Mesodermal cell (in vitro differentiated cells): ENCODE results near the gene CYBA.
"Not testable (repeated sequence)": the region's sequence is repeated elsewhere in the genome, so short reads cannot be mapped to it uniquely, and the experiment has no call there.

Experiments used
- H3K27ac ChIP-seq: 2 replicates; pipeline ENCODE4 v1.7.0; 2013; ENCODE audit warnings: mild to moderate bottlenecking, low read depth, low read length, moderate library complexity; ENCODE audit not compliant: severe bottlenecking
- H3K36me3 ChIP-seq: 2 replicates; pipeline ENCODE4 v1.7.1; 2013; ENCODE audit warnings: mild to moderate bottlenecking, low read length, moderate library complexity; ENCODE audit not compliant: control insufficient read depth, insufficient read depth
- H3K4me1 ChIP-seq: one replicate; pipeline ENCODE4 v1.7.1; 2013; ENCODE audit warnings: mild to moderate bottlenecking, low read length; ENCODE audit not compliant: insufficient read depth, control insufficient read depth, poor library complexity, severe bottlenecking
- H3K4me3 ChIP-seq: 2 replicates; pipeline ENCODE4 v1.7.0; 2013; ENCODE audit warnings: low read length, control low read depth, mild to moderate bottlenecking; ENCODE audit not compliant: insufficient read depth, poor library complexity, severe bottlenecking; ENCODE audit errors: extremely low read depth
- H3K9me3 ChIP-seq: 2 replicates; pipeline ENCODE4 v1.7.1; 2013; ENCODE audit warnings: mild to moderate bottlenecking, low read length, moderate library complexity; ENCODE audit not compliant: control insufficient read depth
- WGBS, 2 experiments: methylation state at CpG; one replicate each; pipeline ENCODE4 v1.1.5; 2013; ENCODE audit warnings: missing lambda C conversion rate in 2 of 2; ENCODE audit not compliant: insufficient coverage in 2 of 2; 5-methylcytosine and 5-hydroxymethylcytosine counted together

Gene CYBA

DNA sequence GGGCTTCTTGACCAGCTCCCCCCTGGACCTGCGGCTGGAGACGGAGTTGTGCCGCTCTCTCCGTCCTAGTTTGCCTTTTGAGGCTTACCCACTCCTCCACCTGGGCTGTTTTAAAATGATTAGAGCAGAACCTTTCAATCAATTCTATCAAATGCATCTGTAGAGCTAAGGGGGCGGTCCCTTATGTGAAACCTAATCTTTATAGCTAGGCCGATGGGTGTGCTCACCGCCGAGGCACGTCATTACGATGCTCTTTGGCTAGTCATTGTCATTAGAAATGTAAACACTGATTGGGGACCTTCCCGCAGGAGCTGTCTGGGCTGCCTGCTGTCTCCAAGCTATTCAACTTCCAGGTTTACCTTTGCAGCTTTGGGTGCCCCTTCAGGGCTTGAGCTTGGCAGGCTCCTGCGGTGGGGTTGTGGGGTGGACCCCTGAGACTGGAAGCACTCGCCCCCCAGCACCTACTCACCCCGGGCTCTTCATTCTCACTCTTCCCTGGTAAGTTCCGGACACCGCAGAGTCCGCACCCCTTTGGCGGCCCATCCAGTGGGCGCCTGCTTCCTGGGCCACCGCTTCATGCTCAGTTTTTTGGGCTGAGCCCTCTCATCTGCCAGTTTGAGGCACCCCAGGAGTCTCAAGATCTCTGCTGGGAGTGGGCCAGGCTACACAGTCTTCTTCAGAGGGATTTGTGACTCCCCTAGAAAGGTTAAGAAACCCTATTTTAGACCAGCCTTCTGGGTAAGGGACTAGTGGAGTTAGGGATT, 33.4 kb downstream of the CYBA start:
- Histone ChIP-seq H3K4me1 (no peaks in the 10 kb centered on the region), H3K9me3 (no peaks in the 10 kb centered on the region), H3K4me3 (no peak overlapping the region), H3K27ac (peak overlapping the region; percentile 29), H3K36me3 (peaks cover 73% of the 10 kb centered on the region)
- 90 to 91% methylated on average over 16 to 20 of the region's 20 CpGs for WGBS, 2 experiments

DNA sequence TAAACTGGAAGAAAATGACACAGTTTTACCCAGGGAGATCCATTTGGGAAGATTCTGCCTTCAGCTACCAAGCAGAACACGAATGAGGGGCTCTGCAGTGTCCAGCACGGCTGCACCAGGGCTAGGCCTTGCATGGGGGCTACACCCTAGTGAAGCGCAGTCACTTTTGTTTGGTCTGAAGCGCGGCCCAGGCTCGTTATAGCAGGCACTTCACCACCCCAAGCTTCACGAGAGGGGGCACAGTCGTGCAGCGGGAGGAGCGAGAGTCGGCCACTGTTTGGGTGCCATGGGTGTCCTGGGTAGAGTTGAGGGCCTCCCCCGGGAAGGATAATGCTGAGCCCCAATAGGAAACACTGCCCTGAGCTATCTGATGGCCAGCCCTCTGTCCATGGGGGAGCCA, 34.1 kb downstream of the CYBA start:
- H3K4me1 ChIP-seq, result no peaks in the 10 kb centered on the region
- H3K4me3 ChIP-seq, result no peak overlapping the region
- H3K9me3 ChIP-seq, result no peaks in the 10 kb centered on the region
- WGBS, 2 experiments, result 95 to 98% methylated on average over 5 to 11 of the region's 12 CpGs
- no peak overlapping the region for H3K27ac ChIP-seq
- peaks cover 73% of the 10 kb centered on the region for H3K36me3 ChIP-seq

DNA sequence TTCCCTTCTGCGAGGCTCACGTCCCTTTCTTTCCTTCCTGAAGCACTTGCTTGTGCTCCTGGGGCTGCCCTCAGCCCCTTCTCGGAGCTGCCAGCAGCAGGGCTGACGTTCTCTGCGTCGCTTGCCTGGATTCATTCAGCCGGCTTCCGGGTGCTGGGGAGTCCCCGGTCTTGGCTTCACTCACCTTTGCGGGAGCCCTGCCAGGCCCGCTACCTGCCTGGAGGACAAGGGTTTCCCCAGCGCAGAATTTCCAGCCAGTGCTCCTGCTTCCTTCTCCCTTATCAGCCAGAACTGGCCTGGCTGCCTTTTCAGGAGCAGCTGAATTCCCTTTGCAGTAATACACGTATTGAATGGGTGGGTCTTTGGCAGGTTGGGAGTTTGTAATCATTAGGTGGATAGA, 34.5 kb downstream of the CYBA start:
- WGBS, 2 experiments, result 97% methylated on average over 11 of the region's 13 CpGs
- peaks cover 74% of the 10 kb centered on the region for H3K36me3 ChIP-seq
- peaks cover 2% of the 10 kb centered on the region for H3K4me1 ChIP-seq
- no peaks in the 10 kb centered on the region for H3K9me3 ChIP-seq
- peak overlapping the region; percentile 29 for H3K27ac ChIP-seq
- H3K4me3 ChIP-seq, result no peak overlapping the region

DNA sequence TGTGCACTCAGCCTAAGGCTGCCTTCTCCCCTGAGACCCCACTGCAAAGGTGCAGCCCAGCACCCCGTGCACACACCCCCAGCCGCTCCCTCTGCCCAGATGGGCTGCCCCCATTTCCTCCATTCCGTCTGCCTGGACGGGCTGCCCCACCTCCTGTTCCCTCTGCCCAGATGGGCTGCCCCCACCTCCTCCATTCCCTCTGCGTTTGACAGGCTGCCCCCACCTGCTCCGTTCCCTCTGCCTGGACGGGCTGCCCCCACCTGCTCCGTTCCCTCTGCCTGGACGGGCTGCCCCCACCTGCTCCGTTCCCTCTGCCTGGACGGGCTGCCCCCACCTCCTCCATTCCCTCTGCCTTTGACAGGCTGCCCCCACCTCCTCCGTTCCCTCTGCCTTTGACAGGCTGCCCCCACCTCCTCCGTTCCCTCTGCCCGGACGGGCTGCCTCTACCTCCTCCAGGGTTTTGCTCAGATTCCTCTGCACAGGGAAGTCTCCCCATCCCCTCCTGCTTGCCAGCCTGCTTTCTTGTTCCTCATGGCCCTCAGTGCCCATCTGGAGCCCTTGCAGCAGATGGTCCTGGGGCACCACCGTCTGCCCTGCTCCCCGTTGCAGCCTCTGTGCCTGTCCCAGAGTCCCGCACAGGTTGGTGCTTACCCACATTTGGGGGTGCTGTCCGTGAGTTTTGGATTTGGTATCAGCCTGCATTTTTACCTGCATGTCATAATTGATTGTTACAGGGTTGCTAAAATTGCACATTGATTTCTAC, 35.9 kb downstream of the CYBA start:
- Histone ChIP-seq H3K4me1 (peaks cover 3% of the 10 kb centered on the region), H3K27ac (no peak overlapping the region), H3K4me3 (no peak overlapping the region), H3K36me3 (peaks cover 82% of the 10 kb centered on the region), H3K9me3 (no peaks in the 10 kb centered on the region)
- WGBS, 2 experiments, result 94 to 97% methylated on average over 16 to 17 of the region's 19 CpGs

DNA sequence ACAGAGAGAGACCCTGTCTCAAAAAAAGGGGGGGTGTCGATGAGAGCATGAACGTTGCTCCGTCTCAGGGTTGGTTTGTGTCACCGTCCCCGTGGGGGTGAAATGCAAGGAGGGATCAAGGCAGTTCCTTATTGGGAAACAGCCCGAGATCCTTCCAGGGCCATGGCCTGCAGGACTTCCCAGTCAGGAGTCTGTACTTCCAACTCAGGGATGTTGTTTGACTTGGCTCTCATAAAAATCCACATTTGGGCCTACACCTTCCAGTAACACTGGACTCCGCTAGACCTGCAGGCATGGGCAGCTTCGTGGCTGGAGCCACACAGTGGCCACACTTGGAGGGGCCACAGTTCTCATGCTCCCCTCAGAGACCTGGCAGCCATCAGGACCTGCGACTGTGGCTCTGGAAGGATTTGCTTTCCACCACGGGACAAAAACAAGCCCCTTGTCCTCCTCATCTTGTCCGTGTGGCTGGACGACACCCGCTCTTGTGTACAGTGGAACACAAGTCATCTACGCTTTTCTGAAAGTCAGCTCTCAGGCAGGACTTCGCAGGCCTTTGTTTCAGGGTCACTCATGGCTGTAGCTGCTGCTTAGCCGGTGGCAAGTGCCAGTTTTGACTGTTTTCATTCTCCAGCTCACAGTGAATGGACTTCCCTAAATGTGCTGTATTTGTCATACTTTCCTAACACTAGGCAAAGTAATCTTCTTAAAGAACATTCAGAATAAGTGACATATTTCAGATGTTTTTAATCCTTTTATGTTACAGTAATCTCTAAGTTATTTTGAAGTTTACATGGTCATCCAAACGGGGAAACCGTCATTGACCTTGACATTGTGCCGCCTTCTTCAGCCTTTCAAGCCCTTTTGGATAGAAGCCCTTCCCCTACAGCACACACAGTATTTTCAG, 36.7 kb downstream of the CYBA start:
- Histone ChIP-seq H3K9me3 (no peaks in the 10 kb centered on the region), H3K4me1 (peaks cover 3% of the 10 kb centered on the region), H3K4me3 (no peak overlapping the region), H3K27ac (no peak overlapping the region), H3K36me3 (peaks cover 80% of the 10 kb centered on the region)
- WGBS, 2 experiments, result 93 to 97% methylated on average over 17 to 18 of the region's 19 CpGs

DNA sequence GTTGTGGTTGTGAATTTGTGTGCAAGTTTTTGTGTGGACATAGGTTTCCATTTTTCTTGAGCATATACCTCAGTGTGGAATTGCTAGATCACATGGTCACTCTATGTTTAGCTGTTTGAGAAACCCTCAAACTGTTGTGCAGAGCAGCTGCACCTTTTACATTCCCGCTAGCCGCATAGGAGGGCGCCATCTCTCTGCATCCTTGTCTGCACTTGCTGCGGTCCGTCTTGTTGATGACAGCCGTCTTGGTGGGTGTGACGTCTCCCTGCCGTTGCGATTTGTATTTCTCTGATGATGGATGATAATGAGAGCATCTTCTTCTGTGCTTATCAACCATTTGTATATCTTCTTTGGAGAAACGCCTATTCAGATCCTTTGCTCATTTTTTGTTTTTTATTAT, 37.6 kb downstream of the CYBA start:
- Histone ChIP-seq H3K27ac (no peak overlapping the region), H3K4me1 (peaks cover 3% of the 10 kb centered on the region), H3K36me3 (peaks cover 73% of the 10 kb centered on the region), H3K9me3 (no peaks in the 10 kb centered on the region), H3K4me3 (no peak overlapping the region)
- WGBS, 2 experiments, result 93 to 100% methylated on average over 4 to 6 of the region's 10 CpGs

DNA sequence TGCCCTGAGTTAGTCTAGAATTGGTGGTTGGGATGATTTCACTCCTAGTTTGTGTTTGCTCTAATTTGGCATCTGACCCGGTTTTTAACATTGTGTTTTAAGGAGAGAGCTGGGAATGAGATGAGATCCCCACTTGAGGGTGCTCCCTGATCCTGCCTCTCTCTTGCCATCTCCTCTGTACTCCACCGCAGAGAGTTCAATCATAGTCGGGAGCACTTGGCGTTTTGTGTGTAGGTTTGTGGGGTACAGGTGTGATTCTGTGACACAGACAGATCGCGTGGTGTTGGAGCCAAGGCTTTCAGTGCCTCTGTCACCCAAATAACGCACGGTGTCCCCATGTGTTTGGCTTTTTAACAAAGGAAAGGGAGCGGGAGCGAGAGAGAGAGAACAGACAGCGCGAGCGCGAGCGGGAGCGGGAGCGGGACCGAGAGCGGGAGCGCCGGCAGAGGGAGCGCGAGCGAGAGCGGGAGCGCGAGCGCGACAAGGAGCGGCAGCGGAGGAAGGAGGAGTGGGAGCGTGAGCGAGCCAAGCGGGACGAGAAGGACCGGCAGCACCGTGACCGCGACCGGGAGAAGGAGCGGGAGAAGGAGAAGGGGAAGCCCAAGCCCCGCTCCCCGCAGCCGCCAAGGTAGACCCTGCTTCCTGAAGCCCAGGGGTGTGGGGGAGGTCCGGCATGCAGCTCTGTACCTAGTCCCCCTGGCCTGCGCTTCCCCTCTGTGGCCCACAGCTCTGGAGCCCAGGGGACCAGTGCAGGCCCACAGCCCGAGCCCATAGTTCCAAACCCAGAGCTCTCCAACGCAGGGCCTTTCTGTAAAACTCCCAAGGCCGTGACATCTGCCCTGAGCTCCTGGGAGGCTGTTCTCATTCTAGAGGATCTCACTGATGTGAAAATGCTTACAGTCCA, 39.7 kb downstream of the CYBA start:
- Histone ChIP-seq H3K9me3 (no peaks in the 10 kb centered on the region), H3K4me1 (peaks cover 3% of the 10 kb centered on the region), H3K36me3 (peaks cover 77% of the 10 kb centered on the region), H3K27ac (no peak overlapping the region), H3K4me3 (no peak overlapping the region)
- 41 to 48% methylated on average over 35 to 46 of the region's 49 CpGs for WGBS, 2 experiments

DNA sequence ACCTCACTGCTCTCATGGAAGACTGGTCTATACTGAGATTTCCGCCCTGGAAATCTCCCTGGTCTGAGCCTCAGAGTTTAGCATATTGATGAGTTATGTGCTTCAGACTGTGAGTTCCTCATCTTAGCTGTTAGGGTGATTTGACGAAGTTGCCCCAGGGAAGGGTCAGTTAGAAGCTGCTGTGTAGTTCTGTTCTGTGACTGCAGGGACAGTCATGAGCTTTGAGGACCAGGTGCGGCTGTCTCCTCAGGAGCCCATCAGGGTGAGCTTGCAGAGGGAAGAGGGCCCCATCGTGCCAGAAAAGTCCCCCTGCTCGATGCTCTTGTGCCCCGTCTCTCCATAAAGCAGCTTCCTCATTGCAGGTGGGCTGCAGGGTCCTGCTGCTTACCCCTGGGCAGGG, 40.8 kb downstream of the CYBA start:
- Histone ChIP-seq H3K4me3 (no peak overlapping the region), H3K9me3 (no peaks in the 10 kb centered on the region), H3K27ac (no peak overlapping the region), H3K4me1 (peaks cover 3% of the 10 kb centered on the region), H3K36me3 (peaks cover 78% of the 10 kb centered on the region)
- 84 to 98% methylated on average over 4 to 6 of the region's 6 CpGs for WGBS, 2 experiments

DNA sequence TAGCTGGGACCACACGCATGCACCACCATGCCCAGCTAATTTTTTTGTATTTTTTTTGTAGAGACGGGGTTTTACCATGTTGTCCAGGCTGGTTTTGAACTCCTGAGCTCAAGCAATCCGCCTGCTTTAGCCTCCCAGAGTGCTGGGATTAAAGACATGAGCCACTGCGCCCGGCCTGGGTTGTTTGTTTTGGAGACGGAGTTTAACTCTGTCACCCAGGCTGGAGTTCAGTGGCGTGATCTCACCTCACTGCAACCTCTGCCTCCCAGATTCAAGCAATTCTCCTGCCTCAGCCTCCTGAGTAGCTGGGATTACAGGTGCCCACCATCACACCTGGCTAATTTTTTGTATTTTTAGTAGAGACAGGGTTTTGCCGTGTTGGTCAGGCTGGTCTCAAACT, 41.4 kb downstream of the CYBA start:
- not testable (repeated sequence) for H3K9me3 ChIP-seq, H3K27ac ChIP-seq, H3K4me3 ChIP-seq, H3K4me1 ChIP-seq
- 92 to 100% methylated on average over 3 to 7 of the region's 8 CpGs for WGBS, 2 experiments
- peaks cover 83% of the 10 kb centered on the region for H3K36me3 ChIP-seq

DNA sequence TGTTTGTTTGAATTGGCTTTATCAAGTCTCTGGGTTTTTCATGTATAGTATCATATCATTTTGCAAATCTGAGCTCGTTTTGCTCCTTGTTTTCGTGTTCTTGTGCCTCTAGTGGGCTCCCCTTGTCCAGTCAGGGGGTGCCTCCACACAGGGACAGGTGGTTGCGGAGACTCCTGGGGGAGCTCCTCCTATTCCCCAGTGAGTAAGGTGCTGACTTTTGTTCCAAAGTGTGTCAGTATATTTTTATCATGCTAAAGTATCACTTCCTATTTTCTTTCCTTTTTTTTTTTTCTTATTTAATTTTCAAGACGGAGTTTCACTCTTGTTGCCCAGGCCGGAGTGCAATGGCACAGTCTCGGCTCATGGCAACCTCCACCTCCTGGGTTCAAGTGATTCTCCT, 42.8 kb downstream of the CYBA start:
- Histone ChIP-seq H3K4me3 (no peak overlapping the region), H3K9me3 (no peaks in the 10 kb centered on the region), H3K27ac (no peak overlapping the region), H3K36me3 (peaks cover 81% of the 10 kb centered on the region), H3K4me1 (peaks cover 3% of the 10 kb centered on the region)
- 87 to 90% methylated on average over 2 to 5 of the region's 6 CpGs for WGBS, 2 experiments
